ENCODE measurements around the gene DTWD2. TPM values are rescaled to one million over a fixed set of nuclear protein-coding genes. Genes with fewer than 3 reads are reported as not detected.
A peak's percentile ranks its signal among the peaks of the same experiment; 100 is the strongest.

DTWD2 gene
- total RNA-seq, 3 donors from 2014 or later: 5.8 to 11.4 (median 9.2) TPM

- DNase-seq (peak in 1 of 3 donors; percentile 36), ATAC-seq (peak; percentile 83)
- intact Hi-C loops (cut with DNase I, micrococcal nuclease): no loop called here
- TF ChIP-seq CTCF (IDR thresholded peaks at IDR 0.05): peak; percentile 30
- Histone ChIP-seq H3K4me3 (no peak overlapping the region), H3K9me3 (no peaks in the 10 kb centered on the region), H3K36me3 (ENCODE audit: low read depth) (no peaks in the 10 kb centered on the region), H3K4me1 (ENCODE audit: low read depth) (no peaks in the 10 kb centered on the region)
Observed at GRCh38 chr5:118791926-118792734, 196.2 kb downstream of the DTWD2 start.

- DNase-seq (no peak), ATAC-seq (no peak)
- TF ChIP-seq CTCF (IDR thresholded peaks at IDR 0.05): no peak
- intact Hi-C loops (cut with DNase I, micrococcal nuclease): no loop called here
- Histone ChIP-seq H3K36me3 (ENCODE audit: low read depth) (no peaks in the 10 kb centered on the region), H3K4me3 (no peak overlapping the region), H3K9me3 (no peaks in the 10 kb centered on the region), H3K4me1 (ENCODE audit: low read depth) (no peaks in the 10 kb centered on the region)
Observed at GRCh38 chr5:118789366-118789765, 199.0 kb downstream of the DTWD2 start.

- no peaks in the 10 kb centered on the region for H3K36me3 ChIP-seq (ENCODE audit: low read depth)
- no peak for DNase-seq
- no peaks in the 10 kb centered on the region for H3K4me1 ChIP-seq (ENCODE audit: low read depth)
- no peak for ATAC-seq
- no peaks in the 10 kb centered on the region for H3K9me3 ChIP-seq
- no peak for TF ChIP-seq CTCF (IDR thresholded peaks at IDR 0.05)
- intact Hi-C loops (cut with DNase I, micrococcal nuclease): no loop called here
- no peak overlapping the region for H3K4me3 ChIP-seq
Observed at GRCh38 chr5:118788351-118788750, 200.0 kb downstream of the DTWD2 start.

Small RNAs within 50 kb of the gene (microRNA-seq; reads per million reads assigned to microRNA genes)
- gene MIR1244-2: not detected

Other genes starting within 250 kb of the DTWD2 start
- 10 to 100 TPM; 34.7 to 60.0 (median 51.0) TPM for gene DMXL1, start 82.5 kb upstream of the DTWD2 start, total RNA-seq